ENCODE measurements around the gene TEPSIN. TPM values are rescaled to one million over a fixed set of nuclear protein-coding genes. Genes with fewer than 3 reads are reported as not detected.
A peak's percentile ranks its signal among the peaks of the same experiment; 100 is the strongest.

The TEPSIN gene
- total and polyA plus RNA-seq, 2 of the 8 experiments (the other 6 are each of a cell fraction or from before 2014, with no cell fraction given) = 22.9 to 28.0 TPM

DNA sequence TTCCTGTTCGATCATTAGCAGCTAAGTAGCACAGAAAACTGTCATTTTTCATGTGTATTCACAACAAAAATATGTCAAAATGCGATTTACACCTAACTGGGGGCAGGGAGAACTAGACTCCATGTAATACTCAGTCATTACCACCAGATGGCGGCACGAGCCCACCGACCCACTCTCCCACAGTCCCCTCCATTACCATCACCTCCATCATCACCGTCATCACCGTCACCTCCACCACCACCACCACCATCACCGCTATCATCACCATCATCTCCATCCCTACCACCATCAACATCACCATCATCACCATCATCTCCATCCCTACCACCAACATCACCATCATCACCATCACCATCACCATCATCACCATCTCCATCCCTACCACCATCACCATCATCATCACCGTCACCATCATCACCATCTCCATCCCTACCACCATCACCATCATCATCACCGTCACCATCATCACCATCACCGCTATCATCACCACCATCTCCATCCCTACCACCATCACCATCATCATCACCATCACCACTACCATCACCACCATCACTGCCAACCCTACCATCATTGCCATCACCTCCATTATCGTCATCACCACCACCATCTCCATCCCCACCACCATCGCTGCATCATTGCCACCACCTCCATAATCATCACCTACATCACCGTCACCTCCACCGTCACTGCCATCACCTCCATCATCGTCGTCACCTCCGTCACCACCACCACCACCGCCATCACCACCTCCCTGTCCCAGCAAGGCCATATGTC is 14.7 kb upstream of the TEPSIN start:
- peak overlapping the region; percentile 91 for H3K56ac ChIP-seq (replicated peaks; ENCODE audit: insufficient read length, low read depth, low read length)
- H3K18ac ChIP-seq (ENCODE audit: extremely low read depth, low read length) = no peak overlapping the region
- no peak overlapping the region for H2BK15ac ChIP-seq (ENCODE audit: low read length)
- H3K23ac ChIP-seq (ENCODE audit: insufficient read length) = no peak overlapping the region
- no peak overlapping the region for H2BK20ac ChIP-seq (ENCODE audit: low read length)
- no peak overlapping the region for H2BK120ac ChIP-seq (replicated peaks; ENCODE audit: low read depth, low read length)
- H3K79me1 ChIP-seq (ENCODE audit: low read depth, low read length) = no peaks in the 10 kb centered on the region
- no peak overlapping the region for H3K14ac ChIP-seq (ENCODE audit: insufficient read length)
- no peak overlapping the region for H3K4ac ChIP-seq (replicated peaks; ENCODE audit: insufficient read length, low read depth, low read length)
- H3K79me2 ChIP-seq (ENCODE audit: control insufficient read depth in 1 of 2, insufficient read depth in 2 of 2, low read length in 2 of 2) = no peaks in the 10 kb centered on the region
- no peaks in the 10 kb centered on the region for H3K27me3 ChIP-seq (replicated peaks in 1 of 4; ENCODE audit: control insufficient read depth in 3 of 4, extremely low read depth in 1 of 4, insufficient read depth in 3 of 4, low read length in 3 of 4)
- no peak overlapping the region; the same call in 1 of the 2 replicates for H4K8ac ChIP-seq (ENCODE audit: extremely low read depth, insufficient read depth, low read length)
- ChIA-PET POLR2A (ENCODE audit: partially characterized antibody) (no interaction called here), CTCF (ENCODE audit: partially characterized antibody) (interaction anchor here (0.6 to 7.0 kb wide), 47 partner anchors 9 to 722 kb away, joined by 3 to 50 read pairs (median 4); partner anchors contain the start of genes BAHCC1, CEP131, FAAP100 and NDUFAF8)
- peaks cover 0 to 13% of the 10 kb centered on the region in 2 experiments for H4K20me1 ChIP-seq (replicated peaks in 1 of 2; ENCODE audit: control insufficient read depth in 1 of 2, insufficient read depth in 2 of 2, low read length in 2 of 2)
- H3K27ac ChIP-seq (ENCODE audit: low read depth, low read length) = no peak overlapping the region
- no peaks in the 10 kb centered on the region for H3K9me3 ChIP-seq (ENCODE audit: insufficient read depth in 2 of 2, low read depth in 1 of 2, low read length in 1 of 2)
- H2AK5ac ChIP-seq (ENCODE audit: low read depth, low read length) = no peak overlapping the region
- peaks cover 0 to 8% (median 2%) of the 10 kb centered on the region in 4 experiments; a peak in 3 of 7 replicates for H3K4me1 ChIP-seq (replicated peaks in 1 of 4; ENCODE audit: control insufficient read depth in 3 of 4, insufficient read depth in 4 of 4, low read length in 3 of 4)
- peak in 1 of 2 experiments; percentile 74 for DNase-seq (ENCODE audit: low read depth in 1 of 2, low spot score in 2 of 2)
- H3K36me3 ChIP-seq (ENCODE audit: control insufficient read depth in 2 of 4, insufficient read depth in 4 of 4, low read length in 3 of 4) = no peaks in the 10 kb centered on the region; a peak in 1 of 8 replicates
- no peak overlapping the region for H3K4me3 ChIP-seq (ENCODE audit: extremely low read depth in 1 of 4, insufficient read depth in 2 of 4, low read depth in 3 of 4, low read length in 4 of 4)
- peaks cover 6% of the 10 kb centered on the region; the same call in 1 of the 2 replicates for H3K23me2 ChIP-seq (ENCODE audit: low read depth, low read length)
- no peak overlapping the region for H2BK5ac ChIP-seq (ENCODE audit: low read depth, low read length)
- no peak overlapping the region for H3K9ac ChIP-seq (replicated peaks in 1 of 4; ENCODE audit: extremely low read depth in 1 of 4, low read depth in 3 of 4, low read length in 3 of 4)
- no peak overlapping the region for H2BK12ac ChIP-seq (ENCODE audit: low read depth, low read length)
- no peak overlapping the region for H2AFZ ChIP-seq (ENCODE audit: low read length)
- WGBS, 2 experiments (ENCODE audit: extremely low coverage in 1 of 2, insufficient coverage in 1 of 2, insufficient read length in 1 of 2, insufficient replicate concordance in 2 of 2, low coverage in 1 of 2, low lambda C conversion rate in 2 of 2, missing lambda C conversion rate in 1 of 2) = 72% methylated on average over 19 of the region's 19 CpGs; no CpG with 5 or more reads in 1 of the 2 experiments
- H4K5ac ChIP-seq (ENCODE audit: insufficient read length, low read depth, low read length) = peak overlapping the region; percentile 11
- H3K4me2 ChIP-seq (ENCODE audit: insufficient read depth in 1 of 2, low read depth in 2 of 2, low read length in 2 of 2) = no peak overlapping the region
- FAIRE-seq = peak; percentile 91
- no peak overlapping the region for H4K91ac ChIP-seq (replicated peaks; ENCODE audit: insufficient read length, low read length)
- TF ChIP-seq CREB1 (IDR thresholded peaks at IDR 0.05) (peak; percentile 62; the same call in 1 of the 2 replicates), YY1 (IDR thresholded peaks at IDR 0.05; ENCODE audit: low read depth, low read length) (peak; percentile 74; the same call in 1 of the 2 replicates), GABPA (IDR thresholded peaks at IDR 0.05; ENCODE audit: borderline replicate concordance, insufficient read depth, low read length) (0 out of 2 replicates have a peak, but pooled peaks have one; percentile 18), SP2 (IDR thresholded peaks at IDR 0.05; ENCODE audit: low read length) (no peak), CHD2 (IDR thresholded peaks at IDR 0.05; ENCODE audit: low read length) (0 out of 2 replicates have a peak, but pooled peaks have one; percentile 30), SP1 (IDR thresholded peaks at IDR 0.05; ENCODE audit: low read depth, low read length) (no peak), CTCF (IDR thresholded peaks at IDR 0.05; ENCODE audit: control extremely low read depth in 1 of 3, insufficient read depth in 1 of 3, low read depth in 1 of 3, low read length in 3 of 3) (peak; percentile 74 to 88 (median 87)), SIN3A (conservative IDR thresholded peaks at IDR 0.05 in 1 of 2, IDR thresholded peaks at IDR 0.05 in 1 of 2; ENCODE audit: low read depth in 1 of 2, low read length in 2 of 2) (0 out of 4 replicates have a peak, but pooled peaks of 1 of the 2 experiments have one; percentile 22), ZNF274 (IDR thresholded peaks at IDR 0.05; ENCODE audit: borderline replicate concordance, extremely low read depth, low read length) (no peak)

Data from H1 (cell line).